GM12865 (cell line): ENCODE results near the gene ID2.
A peak's percentile ranks its signal among the peaks of the same experiment; 100 is the strongest.

Source experiments
- DNase-seq: peaks from one replicate; pipeline ENCODE4 v3.0.0; 2010; ENCODE audit warnings: low read depth
- H3K4me3 ChIP-seq: 2 replicates; pipeline ENCODE4 v1.5.1; 2011; ENCODE audit warnings: mild to moderate bottlenecking, low read depth, low read length, control low read depth
- TF ChIP-seq, protein P1 (sequence below): IDR thresholded peaks from 2 replicates; pipeline ENCODE4 v1.5.1; 2011; ENCODE audit warnings: low read length, control low read depth, low read depth, inconsistent platforms; ENCODE audit not compliant: insufficient read depth; ENCODE audit errors: missing control alignments

ID2 gene, protein sequence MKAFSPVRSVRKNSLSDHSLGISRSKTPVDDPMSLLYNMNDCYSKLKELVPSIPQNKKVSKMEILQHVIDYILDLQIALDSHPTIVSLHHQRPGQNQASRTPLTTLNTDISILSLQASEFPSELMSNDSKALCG

DNA sequence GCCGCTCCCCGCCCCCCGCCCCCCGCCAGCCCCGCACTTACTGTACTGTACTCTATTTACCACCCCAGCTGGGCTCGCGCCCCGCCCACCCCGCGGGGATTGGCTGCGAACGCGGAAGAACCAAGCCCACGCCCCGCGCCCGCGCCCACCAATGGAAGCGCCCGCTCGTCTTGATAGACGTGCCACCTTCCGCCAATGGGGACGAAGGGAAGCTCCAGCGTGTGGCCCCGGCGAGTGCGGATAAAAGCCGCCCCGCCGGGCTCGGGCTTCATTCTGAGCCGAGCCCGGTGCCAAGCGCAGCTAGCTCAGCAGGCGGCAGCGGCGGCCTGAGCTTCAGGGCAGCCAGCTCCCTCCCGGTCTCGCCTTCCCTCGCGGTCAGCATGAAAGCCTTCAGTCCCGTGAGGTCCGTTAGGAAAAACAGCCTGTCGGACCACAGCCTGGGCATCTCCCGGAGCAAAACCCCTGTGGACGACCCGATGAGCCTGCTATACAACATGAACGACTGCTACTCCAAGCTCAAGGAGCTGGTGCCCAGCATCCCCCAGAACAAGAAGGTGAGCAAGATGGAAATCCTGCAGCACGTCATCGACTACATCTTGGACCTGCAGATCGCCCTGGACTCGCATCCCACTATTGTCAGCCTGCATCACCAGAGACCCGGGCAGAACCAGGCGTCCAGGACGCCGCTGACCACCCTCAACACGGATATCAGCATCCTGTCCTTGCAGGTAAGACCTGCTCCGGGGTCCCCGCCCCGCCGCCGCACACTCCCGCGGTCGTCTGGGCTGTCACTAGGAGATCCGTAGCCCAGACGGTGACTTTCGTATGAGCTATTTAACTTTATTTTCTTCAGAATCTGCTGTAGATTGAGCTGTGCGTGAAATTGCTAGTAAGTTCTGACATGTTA is at the start of gene ID2:
Gene ID2, plus strand, starts transcription at position 271 of the 907 bp plus-strand sequence. Its CDS starts 110 bp downstream, at position 381.
- DNase-seq: peak; percentile 99
- TF ChIP-seq, protein P1, sequence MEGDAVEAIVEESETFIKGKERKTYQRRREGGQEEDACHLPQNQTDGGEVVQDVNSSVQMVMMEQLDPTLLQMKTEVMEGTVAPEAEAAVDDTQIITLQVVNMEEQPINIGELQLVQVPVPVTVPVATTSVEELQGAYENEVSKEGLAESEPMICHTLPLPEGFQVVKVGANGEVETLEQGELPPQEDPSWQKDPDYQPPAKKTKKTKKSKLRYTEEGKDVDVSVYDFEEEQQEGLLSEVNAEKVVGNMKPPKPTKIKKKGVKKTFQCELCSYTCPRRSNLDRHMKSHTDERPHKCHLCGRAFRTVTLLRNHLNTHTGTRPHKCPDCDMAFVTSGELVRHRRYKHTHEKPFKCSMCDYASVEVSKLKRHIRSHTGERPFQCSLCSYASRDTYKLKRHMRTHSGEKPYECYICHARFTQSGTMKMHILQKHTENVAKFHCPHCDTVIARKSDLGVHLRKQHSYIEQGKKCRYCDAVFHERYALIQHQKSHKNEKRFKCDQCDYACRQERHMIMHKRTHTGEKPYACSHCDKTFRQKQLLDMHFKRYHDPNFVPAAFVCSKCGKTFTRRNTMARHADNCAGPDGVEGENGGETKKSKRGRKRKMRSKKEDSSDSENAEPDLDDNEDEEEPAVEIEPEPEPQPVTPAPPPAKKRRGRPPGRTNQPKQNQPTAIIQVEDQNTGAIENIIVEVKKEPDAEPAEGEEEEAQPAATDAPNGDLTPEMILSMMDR: no peak
- peak within 1 kb of the TSS; percentile 71 for H3K4me3 ChIP-seq

DNA sequence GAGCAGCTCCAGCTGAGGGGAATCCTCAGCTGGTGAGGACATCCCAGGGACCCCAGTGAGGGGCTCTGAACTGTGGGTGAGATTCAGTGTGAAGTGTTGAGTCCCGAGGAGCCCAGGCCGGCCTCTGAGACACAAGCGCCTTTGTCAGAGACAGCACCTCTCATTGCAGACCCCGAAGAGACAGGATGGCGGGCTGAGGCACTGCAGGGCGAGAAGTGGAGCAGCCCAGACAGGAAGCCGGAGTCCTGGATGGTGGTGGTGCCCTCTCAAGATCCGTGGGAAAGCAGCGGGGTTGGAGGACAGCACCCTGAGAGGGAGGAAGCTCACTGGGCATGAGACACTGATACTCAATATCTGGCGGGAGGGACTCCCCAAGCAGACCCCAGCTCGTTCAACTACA is 49.1 kb upstream of the ID2 start:
- DNase-seq: no peak
- H3K4me3 ChIP-seq: no peak overlapping the region
- TF ChIP-seq, protein P1: no peak

GRCh38 chr2:8633186-8633734 is 48.6 kb upstream of the ID2 start:
- H3K4me3 ChIP-seq: no peak overlapping the region
- TF ChIP-seq, protein P1: no peak
- DNase-seq: no peak

DNA sequence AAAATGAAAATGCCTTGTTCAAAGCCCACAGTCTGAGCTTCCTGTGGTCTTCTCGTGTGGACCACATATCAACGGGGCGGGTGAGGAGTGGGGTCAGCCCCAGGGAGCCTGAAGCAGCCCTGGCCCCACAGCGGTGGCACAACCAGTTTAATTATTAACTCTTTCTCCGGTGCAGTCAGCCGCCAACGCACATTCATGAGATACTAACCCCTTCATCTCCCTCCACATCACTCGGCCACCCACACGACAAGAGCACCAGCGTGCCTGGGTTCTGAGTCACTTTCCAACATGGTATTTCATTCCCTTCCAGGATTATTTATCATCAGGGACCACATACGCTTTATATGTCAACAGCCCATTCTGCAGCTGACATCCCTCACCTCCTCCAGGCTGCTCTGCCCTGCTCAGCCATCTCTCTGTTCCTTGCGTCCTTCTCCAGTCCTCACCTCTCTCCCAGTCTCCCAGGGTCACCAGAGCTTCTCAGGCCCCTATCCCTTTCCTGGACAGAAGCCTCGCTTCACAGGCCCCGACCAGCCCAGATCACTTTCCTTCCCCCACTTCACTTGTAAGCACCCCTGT is 48.0 kb upstream of the ID2 start:
- TF ChIP-seq, protein P1: no peak
- no peak overlapping the region for H3K4me3 ChIP-seq
- no peak for DNase-seq

GRCh38 chr2:8634466-8635172 is 47.2 kb upstream of the ID2 start:
- TF ChIP-seq, protein P1: no peak
- H3K4me3 ChIP-seq: no peak overlapping the region
- DNase-seq: no peak

- TF ChIP-seq, protein P1: no peak
- no peak for DNase-seq
- no peak overlapping the region for H3K4me3 ChIP-seq
Observed at GRCh38 chr2:8636041-8636491, 45.8 kb upstream of the ID2 start.
